Stimulated activated CD8-positive, alpha-beta memory T cell treated with anti-CD3 and anti-CD28 coated beads, Interleukin-4, amount 100 ng/mL, for 1 hour (primary cell): ENCODE data around the gene EP300.
A peak's percentile ranks its signal among the peaks of the same experiment; 100 is the strongest.
"Not testable (repeated sequence)": the region's sequence is repeated elsewhere in the genome, so short reads cannot be mapped to it uniquely, and the experiment has no call there.

Experiments used
- DNase-seq, 2 donors: peaks; one replicate each; pipeline ENCODE4 v3.0.0-alpha.2; 2020; ENCODE audit warnings: low read depth in 2 of 2, low spot score in 1 of 2

EP300 gene

DNA sequence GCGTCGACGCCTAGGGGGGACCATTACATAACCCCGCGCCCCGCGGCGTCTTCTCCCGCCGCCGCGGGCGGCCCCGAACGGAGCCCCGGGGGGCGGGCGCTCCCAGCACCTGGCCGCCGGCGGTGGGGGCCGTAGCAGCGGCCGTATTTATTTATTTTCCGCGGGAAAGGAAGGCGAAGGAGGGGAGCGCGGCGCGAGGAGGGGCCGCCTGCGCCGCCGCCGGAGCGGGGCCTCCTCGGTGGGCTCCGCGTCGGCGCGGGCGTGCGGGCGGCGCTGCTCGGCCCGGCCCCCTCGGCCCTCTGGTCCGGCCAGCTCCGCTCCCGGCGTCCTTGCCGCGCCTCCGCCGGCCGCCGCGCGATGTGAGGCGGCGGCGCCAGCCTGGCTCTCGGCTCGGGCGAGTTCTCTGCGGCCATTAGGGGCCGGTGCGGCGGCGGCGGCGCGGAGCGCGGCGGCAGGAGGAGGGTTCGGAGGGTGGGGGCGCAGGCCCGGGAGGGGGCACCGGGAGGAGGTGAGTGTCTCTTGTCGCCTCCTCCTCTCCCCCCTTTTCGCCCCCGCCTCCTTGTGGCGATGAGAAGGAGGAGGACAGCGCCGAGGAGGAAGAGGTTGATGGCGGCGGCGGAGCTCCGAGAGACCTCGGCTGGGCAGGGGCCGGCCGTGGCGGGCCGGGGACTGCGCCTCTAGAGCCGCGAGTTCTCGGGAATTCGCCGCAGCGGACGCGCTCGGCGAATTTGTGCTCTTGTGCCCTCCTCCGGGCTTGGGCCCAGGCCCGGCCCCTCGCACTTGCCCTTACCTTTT is at the start of gene EP300:
TSS of gene EP300 (plus strand) at position 570 of the 795 bp plus-strand sequence. CDS start 413 bp downstream, outside the sequence.
- DNase-seq, result peak; percentile 73 to 78

DNA sequence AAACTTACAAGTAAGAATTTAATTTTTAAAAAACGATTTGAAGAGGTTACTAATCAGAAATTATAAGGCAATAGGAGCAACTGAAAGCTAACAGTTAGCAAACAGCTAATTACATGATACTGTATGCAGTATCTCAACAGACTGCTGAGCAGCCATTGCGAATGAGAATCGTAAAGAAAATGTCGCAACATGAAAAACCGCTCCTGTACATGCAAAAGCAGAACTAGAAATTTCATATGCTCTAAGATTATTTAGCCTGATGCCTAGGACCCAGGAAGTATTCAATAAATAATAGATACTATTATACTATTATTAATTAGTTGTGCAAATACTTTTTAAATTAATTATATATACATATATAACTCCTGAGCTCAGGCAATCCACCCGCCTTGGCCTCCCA is 48.7 kb upstream of the EP300 start:
- DNase-seq, result no peak

DNA sequence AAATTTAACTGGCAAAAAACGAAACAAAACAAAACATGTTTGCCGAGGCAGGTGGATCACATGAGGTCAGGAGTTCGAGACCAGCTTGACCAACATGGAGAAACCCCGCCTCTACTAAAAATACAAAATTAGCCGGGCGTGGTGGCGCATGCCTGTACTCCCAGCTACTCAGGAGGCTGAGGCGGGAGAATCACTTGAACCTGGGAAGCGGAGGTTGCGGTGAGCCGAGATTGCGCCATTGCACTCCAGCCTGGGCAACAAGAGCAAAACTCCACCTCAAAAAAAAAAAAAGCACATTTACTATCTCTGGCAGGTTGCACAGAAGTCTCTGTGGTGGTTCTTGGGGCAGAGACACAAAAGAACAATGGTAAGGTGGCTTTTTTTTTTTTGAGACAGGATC is 46.8 kb upstream of the EP300 start:
- not testable (repeated sequence) for DNase-seq

DNA sequence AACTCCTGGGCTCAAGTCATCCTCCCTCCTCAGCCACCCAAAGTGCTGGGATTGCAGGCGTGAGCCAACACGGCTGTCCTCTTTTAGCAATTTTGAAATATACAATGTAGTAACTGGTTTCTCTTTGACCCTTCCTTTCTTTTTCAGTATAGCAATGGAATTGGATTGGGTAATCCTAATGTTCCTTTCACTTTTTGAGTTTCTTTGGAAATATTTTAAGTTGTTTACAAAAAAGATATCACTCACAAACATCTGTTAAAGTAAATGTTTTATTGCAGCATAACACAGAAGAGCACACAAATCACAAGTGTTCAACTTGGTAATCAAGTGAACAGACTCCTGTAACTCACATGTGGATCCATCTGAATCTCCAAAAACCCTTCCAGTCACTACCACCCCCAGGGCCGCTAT is 44.6 kb upstream of the EP300 start:
- no peak for DNase-seq

DNA sequence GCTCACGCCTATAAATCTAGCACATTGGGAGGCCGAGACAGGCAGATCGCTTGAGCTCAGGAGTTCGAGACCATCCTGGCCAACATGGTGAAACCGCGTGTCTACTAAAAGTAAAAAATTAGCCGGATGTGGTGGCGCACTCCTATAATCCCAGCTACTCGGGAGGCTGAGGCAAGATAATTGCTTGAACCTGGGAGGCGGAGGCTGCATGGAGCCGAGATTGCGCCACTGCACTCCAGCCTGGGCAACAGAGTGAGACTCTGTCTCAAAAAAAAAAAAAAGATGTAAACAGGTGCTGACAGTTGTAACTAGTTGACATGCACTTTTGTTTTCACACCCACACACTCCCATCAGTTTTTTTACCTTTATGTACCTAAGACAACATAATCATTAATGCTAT is 44.0 kb upstream of the EP300 start:
- not testable (repeated sequence) for DNase-seq

DNA sequence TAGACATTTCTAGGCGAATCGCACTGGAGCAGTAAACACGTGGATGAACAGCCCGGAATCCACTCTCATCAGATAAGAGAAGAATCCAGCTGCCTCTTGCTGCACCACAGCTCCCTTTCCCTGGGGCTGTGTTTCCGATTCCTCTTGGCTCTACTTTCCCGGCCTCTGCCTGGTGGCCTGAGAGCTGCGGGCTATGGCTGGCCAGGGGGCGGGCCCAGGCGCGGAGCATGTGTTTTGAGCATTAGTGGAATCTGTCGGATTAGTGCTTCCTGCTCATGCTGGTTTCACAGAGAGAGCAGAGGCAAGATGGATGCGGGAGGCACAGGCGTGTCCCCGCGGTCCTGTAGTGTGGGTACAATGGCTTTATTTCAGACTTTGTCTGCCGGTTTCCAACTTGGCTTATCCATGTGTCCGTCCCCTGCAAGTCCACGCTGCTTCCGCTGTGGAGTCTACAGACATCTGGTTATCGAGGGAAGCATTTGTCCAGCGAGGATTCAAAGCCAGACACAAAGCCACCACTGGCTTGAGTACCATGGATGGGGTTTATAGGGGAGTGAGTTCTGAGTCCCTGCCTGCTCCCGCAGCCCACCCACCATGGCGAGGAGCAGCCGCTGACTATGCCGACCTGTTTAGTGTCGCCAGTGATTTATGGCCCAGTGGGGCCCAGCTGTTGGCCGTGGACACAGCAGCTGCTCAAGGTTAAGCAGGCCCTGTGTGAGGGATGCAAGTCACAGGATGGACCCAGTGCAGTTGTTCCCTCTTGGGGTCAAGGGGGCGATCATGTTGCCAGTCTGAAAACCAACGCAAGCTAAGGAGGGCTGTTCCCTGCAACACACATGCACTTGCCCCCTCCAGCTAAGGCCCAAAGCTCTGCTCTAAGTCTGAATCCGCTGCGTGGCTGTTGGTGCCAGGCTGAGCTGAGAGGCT is 43.3 kb upstream of the EP300 start:
- DNase-seq, result no peak

DNA sequence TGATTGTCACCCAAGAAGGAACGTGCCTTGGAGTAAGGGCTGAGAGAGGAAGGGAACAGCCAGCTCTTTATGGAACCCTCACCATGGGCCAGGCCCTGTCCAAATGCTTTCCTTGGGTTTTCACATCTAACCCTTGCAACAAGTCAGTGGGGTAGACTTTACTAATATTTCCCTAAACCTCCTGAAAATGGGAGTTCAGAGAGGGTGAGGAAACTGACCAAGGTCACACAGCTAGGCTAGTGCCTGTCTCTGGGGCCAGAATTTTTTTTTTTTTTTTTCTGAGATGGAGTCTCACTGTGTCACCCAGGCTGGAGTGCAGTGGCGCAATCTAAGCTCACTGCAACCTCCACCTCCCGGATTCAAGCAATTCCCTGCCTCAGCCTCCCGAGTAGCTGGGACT is 42.6 kb upstream of the EP300 start:
- not testable (repeated sequence) for DNase-seq

DNA sequence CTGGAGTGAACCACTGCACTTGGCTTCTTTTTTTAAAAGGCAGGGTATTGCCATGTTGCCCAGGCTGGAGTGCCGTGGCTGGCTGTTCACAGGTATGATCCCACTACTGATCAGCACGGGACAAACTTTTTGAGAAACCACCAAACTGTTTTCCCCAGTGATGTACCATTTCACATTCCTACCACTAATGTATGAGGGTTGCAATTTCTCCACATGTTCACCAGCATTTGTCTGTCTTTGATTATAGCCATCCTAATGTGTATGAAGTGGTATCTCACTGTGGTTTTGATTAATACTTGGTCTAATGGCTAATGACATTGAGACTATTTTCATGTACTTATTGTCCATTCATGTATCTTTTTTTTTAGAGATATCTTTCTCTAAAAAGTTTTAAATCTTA is 41.5 kb upstream of the EP300 start:
- DNase-seq, result no peak

DNA sequence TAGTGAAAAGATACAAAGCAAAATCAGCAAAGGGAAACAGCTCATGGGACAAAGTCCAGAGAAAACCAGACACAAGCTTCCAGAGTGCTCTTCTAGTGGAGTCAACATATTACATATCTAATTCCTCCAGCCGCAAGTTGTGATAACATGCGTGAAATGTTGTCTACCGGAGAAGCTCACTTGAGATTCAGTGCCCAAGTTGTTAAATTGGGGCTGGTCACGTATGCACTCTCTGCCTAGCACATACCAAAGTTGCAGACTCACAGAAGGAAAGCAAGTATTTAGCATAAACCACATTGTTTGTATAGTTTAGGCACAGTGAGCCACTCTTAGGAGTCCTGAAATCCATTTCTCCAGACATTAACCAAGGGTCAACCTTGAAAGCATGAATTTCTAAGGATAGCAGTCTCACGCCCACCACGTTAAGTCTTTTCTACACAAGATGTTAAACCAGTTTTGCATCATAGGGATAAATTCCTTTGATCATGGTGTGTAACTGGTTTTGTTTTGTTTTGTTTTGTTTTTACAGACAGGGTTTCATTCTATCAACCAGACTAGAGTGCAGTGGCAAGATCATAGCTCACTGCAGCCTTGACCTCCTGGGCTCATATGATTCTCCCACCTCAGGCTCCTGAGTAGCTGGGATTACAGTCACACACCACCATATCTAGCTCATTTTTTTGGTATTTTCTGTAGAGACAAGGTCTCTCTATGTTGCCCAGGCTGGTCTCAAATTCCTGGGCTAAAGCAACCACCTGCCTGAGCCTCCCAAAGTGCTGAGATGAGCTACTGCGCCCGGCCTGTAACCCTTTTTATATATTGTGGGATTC is 39.5 kb upstream of the EP300 start:
- DNase-seq, result no peak

DNA sequence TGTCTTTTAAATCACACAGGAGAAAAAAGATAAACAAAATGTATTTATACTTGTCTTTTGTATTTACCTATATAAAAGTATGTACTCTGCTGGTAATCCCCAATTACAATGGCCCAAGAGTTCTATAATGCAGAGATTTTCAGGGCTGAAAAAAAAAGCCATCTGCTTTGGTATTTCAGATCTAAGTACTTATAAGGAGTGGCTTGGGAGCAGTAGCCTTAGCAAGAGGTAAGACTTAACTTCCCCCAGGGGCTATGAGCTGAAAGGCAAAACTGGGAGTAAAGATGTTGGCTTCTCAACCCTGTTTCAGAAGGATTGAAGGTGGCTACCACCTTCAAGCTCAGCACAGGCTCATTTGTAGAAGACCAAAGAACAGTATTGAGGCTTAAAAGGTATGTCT is 35.3 kb upstream of the EP300 start:
- DNase-seq, result no peak

DNA sequence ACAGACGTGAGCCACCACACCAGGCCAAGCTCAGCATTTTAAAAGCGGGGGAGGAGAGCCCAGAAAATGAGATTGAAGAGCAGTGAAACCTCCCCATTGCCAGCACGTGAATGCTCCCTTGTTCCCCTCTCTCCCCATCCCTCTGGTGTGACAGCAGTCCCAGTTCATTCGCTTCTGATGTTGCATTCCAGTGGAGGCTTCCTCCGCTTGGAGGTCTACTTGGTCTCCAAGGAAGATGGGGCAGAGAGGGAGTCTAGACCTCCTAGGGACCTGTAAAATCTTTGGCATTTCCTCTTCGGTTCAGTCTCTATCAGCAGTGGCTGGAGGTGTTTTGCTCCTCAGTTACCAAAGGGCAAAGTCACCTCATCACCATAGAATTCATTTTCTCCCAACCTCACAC is 30.2 kb upstream of the EP300 start:
- no peak for DNase-seq

DNA sequence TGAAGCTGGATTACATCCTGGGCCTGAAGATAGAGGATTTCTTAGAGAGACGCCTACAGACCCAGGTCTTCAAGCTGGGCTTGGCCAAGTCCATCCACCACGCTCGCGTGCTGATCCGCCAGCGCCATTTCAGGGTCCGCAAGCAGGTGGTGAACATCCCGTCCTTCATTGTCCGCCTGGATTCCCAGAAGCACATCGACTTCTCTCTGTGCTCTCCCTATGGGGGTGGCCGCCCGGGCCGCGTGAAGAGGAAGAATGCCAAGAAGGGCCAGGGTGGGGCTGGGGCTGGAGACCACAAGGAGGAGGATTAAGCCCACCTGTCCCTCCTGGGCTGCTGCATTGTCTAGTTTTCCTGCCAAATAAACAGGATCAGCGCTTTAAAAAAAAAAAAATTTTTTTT is 28.1 kb upstream of the EP300 start:
- not testable (repeated sequence) for DNase-seq

DNA sequence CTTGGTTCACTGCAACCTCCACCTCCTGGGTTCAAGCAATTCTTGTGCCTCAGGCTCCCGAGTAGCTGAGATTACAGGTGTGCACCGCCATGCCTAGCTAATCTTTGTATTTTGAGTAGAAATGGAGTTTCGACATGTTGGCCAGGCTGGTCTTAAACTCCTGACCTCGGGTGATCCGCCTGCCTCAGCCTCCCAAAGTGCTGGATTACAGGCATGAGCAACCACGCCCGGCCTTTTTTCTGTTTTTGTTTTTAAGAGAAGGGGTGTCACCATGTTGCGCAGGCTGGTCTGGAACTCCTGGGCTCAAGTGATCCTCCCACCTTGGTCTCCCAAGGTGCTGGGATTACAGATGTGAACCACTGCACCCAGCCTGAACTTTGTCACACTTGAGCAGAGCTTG is 26.1 kb upstream of the EP300 start:
- DNase-seq, result not testable (repeated sequence)

DNA sequence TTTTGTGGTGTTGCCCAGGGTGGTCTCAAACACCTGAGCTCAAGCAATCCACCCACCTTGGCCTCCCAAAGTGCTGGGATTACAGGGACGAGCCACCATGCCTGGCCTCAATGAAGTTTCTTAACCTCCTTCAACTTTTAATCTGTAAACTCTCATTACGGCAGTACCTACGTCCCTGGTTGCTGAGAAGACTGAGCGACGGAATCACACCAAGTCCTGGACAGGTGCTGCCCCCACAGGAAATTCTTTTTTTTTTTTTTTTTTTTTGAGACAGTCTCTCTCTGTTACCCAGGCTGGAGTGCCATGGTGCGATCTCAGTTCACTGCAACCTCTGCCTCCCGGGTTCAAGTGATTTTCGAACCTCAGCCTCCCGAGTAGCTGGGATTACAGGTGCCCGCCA is 24.4 kb upstream of the EP300 start:
- DNase-seq, result not testable (repeated sequence)

DNA sequence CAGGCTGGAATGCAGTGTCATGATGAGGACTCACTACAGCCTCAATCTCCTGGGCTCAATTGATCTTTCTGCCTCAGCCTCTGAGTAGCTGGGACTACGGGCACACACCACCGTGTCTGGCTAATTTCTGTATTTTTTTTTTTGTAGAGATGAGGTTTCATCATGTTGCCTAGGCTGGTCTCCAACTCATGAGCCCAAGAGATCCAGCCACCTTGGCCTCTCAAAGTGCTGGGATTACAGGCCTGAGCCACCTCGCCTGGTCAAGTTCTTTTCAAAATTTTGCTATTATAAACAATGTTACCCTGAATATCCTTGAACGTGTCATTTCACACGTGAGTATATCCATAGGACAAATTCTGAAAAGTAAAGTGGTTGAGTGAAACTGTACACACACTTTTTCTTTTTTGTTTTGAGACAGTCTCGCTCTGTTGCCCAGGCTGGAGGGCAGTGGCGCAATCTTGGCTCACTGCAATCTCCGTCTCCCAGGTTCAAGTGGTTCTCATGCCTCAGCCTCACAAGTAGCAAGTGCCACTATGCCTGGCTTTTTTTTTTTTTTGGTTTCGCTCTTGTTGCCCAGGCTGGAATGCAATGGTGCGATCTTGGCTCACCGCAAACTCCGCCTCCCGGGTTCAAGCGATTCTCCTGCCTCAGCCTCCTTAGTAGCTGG is 21.6 kb upstream of the EP300 start:
- no peak for DNase-seq

DNA sequence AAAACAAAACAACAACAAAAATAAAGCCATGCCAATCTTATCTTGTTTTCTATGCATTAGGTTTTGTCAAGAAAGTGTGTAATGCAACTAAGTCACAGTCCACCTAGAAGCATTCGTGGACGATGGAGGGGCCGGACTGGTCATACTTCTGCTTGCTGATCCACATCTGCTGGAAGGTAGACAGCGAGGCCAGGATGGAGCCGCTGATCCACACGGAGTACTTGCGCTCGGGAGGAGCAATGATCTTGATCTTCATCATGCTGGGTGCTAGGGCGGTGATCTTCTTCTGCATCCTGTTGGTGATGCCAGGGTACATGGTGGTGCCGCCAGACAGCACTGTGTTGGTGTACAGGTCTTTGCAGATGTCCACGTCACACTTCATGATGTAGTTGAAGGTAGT is 18.3 kb upstream of the EP300 start:
- DNase-seq, result no peak

DNA sequence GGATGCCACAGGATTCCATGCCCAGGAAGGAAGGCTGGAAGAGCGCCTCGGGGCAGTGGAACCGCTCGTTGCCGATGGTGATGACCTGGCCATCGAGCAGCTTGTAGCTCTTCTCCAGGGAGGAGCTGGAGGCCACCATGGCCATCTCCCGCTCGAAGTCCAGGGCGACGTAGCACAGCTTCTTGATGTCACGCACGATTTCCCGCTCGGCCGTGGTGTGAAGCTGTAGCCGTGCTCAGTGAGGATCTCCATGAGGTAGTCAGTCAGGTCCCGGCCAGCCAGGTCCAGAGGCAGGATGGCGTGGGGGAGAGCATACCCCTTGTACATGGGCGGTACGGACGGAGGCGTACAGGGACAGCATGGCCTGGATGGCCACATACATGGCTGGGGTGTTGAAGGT is 17.9 kb upstream of the EP300 start:
- no peak for DNase-seq

DNA sequence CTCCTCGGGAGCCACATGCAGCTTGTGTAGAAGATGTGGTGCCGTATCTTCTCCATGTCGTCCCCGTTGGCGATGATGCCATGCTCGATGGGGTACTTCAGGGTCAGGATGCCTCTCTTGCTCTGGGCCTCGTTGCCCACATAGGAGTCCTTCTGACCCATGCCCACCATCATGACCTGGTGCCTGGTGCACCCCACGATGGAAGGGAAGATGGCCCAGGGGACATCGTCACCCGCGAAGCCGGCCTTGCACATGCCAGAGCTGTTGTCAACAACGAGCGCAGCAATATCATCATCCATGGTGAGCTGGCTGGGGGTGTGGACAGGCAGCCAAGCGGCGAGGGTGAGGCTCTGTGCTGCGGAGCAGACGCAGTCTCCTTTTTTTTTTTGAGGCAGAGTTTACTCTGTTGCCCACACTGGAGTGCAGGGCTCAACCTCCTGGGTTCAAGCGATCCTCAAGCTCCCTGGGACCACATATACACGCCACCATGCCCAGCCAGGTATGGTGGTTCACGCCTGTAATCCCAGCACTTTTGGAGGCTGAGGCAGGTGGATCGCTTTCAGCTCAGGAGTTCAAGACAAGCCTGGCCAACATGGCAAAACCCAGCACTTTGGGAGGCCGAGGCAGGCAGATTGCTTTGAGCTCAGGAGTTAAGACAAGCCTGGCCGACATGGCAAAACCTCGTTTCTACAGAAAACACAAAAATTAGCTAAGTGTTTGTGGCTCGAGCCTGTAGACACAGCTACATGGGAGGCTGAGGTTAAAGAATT is 17.3 kb upstream of the EP300 start:
- DNase-seq, result no peak

DNA sequence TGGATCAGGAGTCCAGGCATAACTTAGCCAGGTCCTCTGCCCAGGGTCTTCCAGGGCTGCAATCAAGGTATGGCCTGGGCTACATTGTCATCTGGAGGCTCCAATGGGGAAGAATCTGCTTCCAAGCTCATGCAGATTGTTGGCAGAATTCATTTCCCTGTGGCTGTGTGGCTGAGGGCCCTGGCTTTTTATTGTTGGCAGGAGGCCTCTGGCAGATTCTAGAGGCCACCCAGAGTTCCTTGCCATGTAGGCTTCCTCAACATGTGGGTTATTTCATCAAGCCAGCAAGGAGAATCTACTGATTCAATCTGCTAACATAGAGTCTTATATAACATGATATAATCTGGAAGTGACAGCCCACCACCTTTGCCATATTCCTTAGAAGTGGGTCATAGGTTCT is 16.4 kb upstream of the EP300 start:
- no peak for DNase-seq

DNA sequence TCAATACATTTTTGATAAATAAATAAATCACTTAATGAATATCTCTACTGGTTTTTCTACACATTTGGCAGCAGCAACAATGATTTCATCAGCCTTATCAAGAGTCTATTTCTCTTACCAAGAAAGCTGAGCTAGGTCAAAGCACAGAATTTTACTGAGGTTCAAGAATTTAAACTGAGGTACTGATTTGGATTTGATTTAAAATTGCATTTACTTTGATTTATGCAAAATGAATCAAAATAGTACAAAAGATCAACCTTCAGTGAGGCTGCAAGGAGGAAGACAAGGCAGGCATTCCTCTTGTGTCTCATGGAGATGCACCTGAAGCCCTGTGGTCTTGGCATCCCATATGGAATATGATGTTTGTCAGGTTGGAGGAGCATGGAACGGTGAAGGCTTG is 15.5 kb upstream of the EP300 start:
- DNase-seq, result no peak
